IPS-18c (cell line): ENCODE results near the gene ELOB.
"Not testable (repeated sequence)": the region's sequence is repeated elsewhere in the genome, so short reads cannot be mapped to it uniquely, and the experiment has no call there.

Source experiments
- H3K4me3 ChIP-seq: 2 replicates; pipeline ENCODE4 v1.7.0; 2013; ENCODE audit warnings: low read depth, mild to moderate bottlenecking, low read length, moderate library complexity; ENCODE audit not compliant: insufficient read depth
- H3K9me3 ChIP-seq: one replicate; pipeline ENCODE4 v1.6.1; 2013; ENCODE audit warnings: mild to moderate bottlenecking, low read length, moderate library complexity; ENCODE audit not compliant: control insufficient read depth, insufficient read depth

ELOB gene

GRCh38 chr16:2743007-2743810, 33.9 kb downstream of the ELOB start:
- Histone ChIP-seq H3K4me3 (no peak overlapping the region), H3K9me3 (no peaks in the 10 kb centered on the region)

GRCh38 chr16:2742323-2743006, 34.6 kb downstream of the ELOB start:
- H3K4me3 ChIP-seq = no peak overlapping the region
- no peaks in the 10 kb centered on the region for H3K9me3 ChIP-seq

GRCh38 chr16:2741168-2741567, 35.9 kb downstream of the ELOB start:
- H3K9me3 ChIP-seq = no peaks in the 10 kb centered on the region
- H3K4me3 ChIP-seq = no peak overlapping the region

GRCh38 chr16:2740476-2740875, 36.6 kb downstream of the ELOB start:
- H3K4me3 ChIP-seq = no peak overlapping the region
- H3K9me3 ChIP-seq = no peaks in the 10 kb centered on the region

GRCh38 chr16:2739625-2740430, 37.3 kb downstream of the ELOB start:
- H3K9me3 ChIP-seq = no peaks in the 10 kb centered on the region
- H3K4me3 ChIP-seq = no peak overlapping the region

- Histone ChIP-seq H3K4me3 (no peak overlapping the region), H3K9me3 (no peaks in the 10 kb centered on the region)
These were observed 38.5 kb downstream of the ELOB start for GRCh38 chr16:2738615-2739014.

- no peaks in the 10 kb centered on the region for H3K9me3 ChIP-seq
- H3K4me3 ChIP-seq = no peak overlapping the region
These were observed 39.1 kb downstream of the ELOB start for GRCh38 chr16:2737895-2738418.

- H3K9me3 ChIP-seq = no peaks in the 10 kb centered on the region
- no peak overlapping the region for H3K4me3 ChIP-seq
These were observed 39.9 kb downstream of the ELOB start for GRCh38 chr16:2737238-2737605.

- H3K4me3 ChIP-seq = no peak overlapping the region
These were observed 40.4 kb downstream of the ELOB start for GRCh38 chr16:2736476-2737237.

GRCh38 chr16:2734844-2735515, 42.1 kb downstream of the ELOB start:
- H3K9me3 ChIP-seq = no peaks in the 10 kb centered on the region
- no peak overlapping the region for H3K4me3 ChIP-seq

More at GRCh38 chr16:2736476-2737237, 40.4 kb downstream of the ELOB start:
- H3K9me3 ChIP-seq = no peaks in the 10 kb centered on the region

GRCh38 chr16:2728034-2728433, 49.0 kb downstream of the ELOB start:
- Histone ChIP-seq H3K4me3 (no peak overlapping the region), H3K9me3 (no peaks in the 10 kb centered on the region)

GRCh38 chr16:2726923-2727322, 50.2 kb downstream of the ELOB start:
- no peak overlapping the region for H3K4me3 ChIP-seq
- H3K9me3 ChIP-seq = no peaks in the 10 kb centered on the region

GRCh38 chr16:2724816-2725348, 52.2 kb downstream of the ELOB start:
- no peak overlapping the region for H3K4me3 ChIP-seq
- no peaks in the 10 kb centered on the region for H3K9me3 ChIP-seq

GRCh38 chr16:2724088-2724676, 52.9 kb downstream of the ELOB start:
- Histone ChIP-seq H3K9me3 (no peaks in the 10 kb centered on the region), H3K4me3 (no peak overlapping the region)

- peak overlapping the region; percentile 46 for H3K4me3 ChIP-seq
- H3K9me3 ChIP-seq = not testable (repeated sequence)
These were observed 55.4 kb downstream of the ELOB start for GRCh38 chr16:2721634-2722173.
